ENCODE results near the gene BRMS1L.

DNA sequence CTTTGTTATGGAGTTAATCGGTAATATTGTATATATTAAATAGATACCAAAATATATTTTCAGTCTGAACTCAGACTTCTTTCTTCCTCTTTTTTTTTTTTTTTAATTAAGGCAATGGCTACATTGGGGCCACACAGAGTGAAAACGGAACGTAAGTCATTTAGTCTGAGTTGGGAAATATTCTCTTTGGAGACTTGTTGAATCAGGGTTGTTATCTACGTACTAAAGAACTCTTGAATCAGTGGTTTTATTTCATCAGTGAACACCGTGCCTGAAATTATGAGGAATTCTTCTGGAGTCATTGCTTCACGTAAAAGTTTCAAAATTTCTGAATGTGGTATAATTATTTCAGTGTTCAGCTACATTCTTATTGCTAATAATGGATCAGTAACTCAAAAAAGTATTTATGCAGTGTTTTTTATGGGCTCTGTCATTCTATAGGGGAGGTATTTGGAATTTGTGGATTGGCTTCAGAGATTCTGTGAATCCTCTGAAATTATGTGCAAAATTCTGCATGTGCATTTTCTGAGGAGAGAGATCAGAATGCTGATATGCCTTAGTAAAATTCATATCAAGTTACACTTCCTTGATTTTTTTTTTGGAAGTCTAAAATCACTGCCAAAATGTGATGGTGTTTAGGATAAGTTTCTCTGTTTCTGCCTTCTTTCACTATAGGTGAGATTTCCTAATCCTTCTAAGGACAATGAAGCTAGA is 39.6 kb downstream of the BRMS1L start:
- TF ChIP-seq, protein P1, sequence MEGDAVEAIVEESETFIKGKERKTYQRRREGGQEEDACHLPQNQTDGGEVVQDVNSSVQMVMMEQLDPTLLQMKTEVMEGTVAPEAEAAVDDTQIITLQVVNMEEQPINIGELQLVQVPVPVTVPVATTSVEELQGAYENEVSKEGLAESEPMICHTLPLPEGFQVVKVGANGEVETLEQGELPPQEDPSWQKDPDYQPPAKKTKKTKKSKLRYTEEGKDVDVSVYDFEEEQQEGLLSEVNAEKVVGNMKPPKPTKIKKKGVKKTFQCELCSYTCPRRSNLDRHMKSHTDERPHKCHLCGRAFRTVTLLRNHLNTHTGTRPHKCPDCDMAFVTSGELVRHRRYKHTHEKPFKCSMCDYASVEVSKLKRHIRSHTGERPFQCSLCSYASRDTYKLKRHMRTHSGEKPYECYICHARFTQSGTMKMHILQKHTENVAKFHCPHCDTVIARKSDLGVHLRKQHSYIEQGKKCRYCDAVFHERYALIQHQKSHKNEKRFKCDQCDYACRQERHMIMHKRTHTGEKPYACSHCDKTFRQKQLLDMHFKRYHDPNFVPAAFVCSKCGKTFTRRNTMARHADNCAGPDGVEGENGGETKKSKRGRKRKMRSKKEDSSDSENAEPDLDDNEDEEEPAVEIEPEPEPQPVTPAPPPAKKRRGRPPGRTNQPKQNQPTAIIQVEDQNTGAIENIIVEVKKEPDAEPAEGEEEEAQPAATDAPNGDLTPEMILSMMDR (IDR thresholded peaks at IDR 0.05), result no peak
- TF ChIP-seq EZH2 (IDR thresholded peaks at IDR 0.05), result no peak
- TF ChIP-seq EZH2phosphoT487 (IDR thresholded peaks at IDR 0.05), result no peak

Measured in neural progenitor cell (in vitro differentiated cells).